HCT116 (cell line): ENCODE results near the gene SAMD14. TPM values are rescaled to one million over a fixed set of nuclear protein-coding genes. Genes with fewer than 3 reads are reported as not detected.

Experiments
- ATAC-seq: fragments of 200-7000 bp; cut with Tn5 transposase; 2 replicates; pipeline ENCODE4 v1.9.1; 2020; ENCODE audit warnings: mild to moderate bottlenecking, moderate library complexity
- BruUV-seq: library from RNA; stranded (reverse); fragments of 400-500 nt; replicated peaks from 2 replicates; lab custom pipeline; 2021; lab: Mats Ljungman, UMichigan
- CTCF ChIA-PET: fragments of 300-600 bp; sonication (Branson Sonifier 250); formaldehyde crosslinking; loops from one replicate; lab custom pipeline; 2021; ENCODE audit warnings: antibody characterized with exemption; lab: Charles Lee
- POLR2A ChIA-PET: fragments of 300-600, 350-600 bp; sonication (Branson Sonifier 250); formaldehyde crosslinking; loops from one replicate; lab custom pipeline; 2021; ENCODE audit warnings: antibody characterized with exemption; lab: Charles Lee
- RAD21 ChIA-PET, 2 experiments: fragments of 300-600 bp; sonication (Branson Sonifier 250); formaldehyde crosslinking; loops; one replicate each; lab custom pipeline; 2023; ENCODE audit warnings: low total read pairs in 2 of 2; ENCODE audit not compliant: uncharacterized antibody in 2 of 2, unreplicated experiment in 2 of 2, low non-redundant PET in 1 of 2; lab: Charles Lee
- DNase-seq: peaks from one replicate; pipeline ENCODE4 v3.0.0-alpha.2; 2010; ENCODE audit warnings: low read depth, low spot score
- H2AFZ ChIP-seq: fragments of 200-600 bp; shearing (Covaris generic), sonication (generic); 2 replicates; pipeline ENCODE4 v1.6.1; 2017; ENCODE audit warnings: low read depth, mixed run types, mixed read lengths, antibody characterized with exemption, low read length; ENCODE audit not compliant: poor library complexity, severe bottlenecking
- H3K27ac ChIP-seq: 2 replicates; pipeline ENCODE4 v1.5.1; 2012; ENCODE audit warnings: low read depth, low read length
- H3K27me3 ChIP-seq: fragments of 200-600 bp; sonication (generic); 2 replicates; pipeline ENCODE4 v1.6.1; 2016; ENCODE audit warnings: mixed run types, low read length, mixed read lengths; ENCODE audit not compliant: insufficient read depth
- H3K36me3 ChIP-seq, 2 experiments: fragments of 200-500 bp in 1 of 2; fragments of 200-600 bp in 1 of 2; sonication (Bioruptor generic) in 1 of 2; sonication (generic) in 1 of 2; 2 replicates each; pipeline versions ENCODE4 v1.5.1 to v1.6.1; 2014 to 2016; ENCODE audit warnings: low read length in 2 of 2, inconsistent platforms in 1 of 2, mixed read lengths in 1 of 2, mixed run types in 1 of 2; ENCODE audit not compliant: insufficient read depth in 2 of 2, control insufficient read depth in 1 of 2
- H3K4me1 ChIP-seq, 2 experiments: fragments of 200-600 bp in 1 of 2; sonication (generic) in 1 of 2; 2 replicates each; pipeline versions ENCODE4 v1.5.1 to v1.6.1; 2012 to 2017; ENCODE audit warnings: low read length in 2 of 2, inconsistent platforms in 1 of 2, mild to moderate bottlenecking in 1 of 2, mixed read lengths in 1 of 2, mixed run types in 1 of 2, moderate library complexity in 1 of 2; ENCODE audit not compliant: insufficient read depth in 2 of 2, control insufficient read depth in 1 of 2
- H3K4me2 ChIP-seq: fragments of 200-600 bp; sonication (generic); 2 replicates; pipeline ENCODE4 v1.6.1; 2017; ENCODE audit warnings: mixed run types, low read length, mixed read lengths
- H3K4me3 ChIP-seq, 2 experiments: fragments of 200-600 bp in 1 of 2; sonication (generic) in 1 of 2; replicated peaks in 1 of 2; 2 replicates each; pipeline ENCODE4 v1.5.1; 2011 to 2016; ENCODE audit warnings: low read length in 2 of 2, control low read depth in 1 of 2, low read depth in 1 of 2, mild to moderate bottlenecking in 1 of 2, mixed read lengths in 1 of 2, mixed run types in 1 of 2
- H3K79me2 ChIP-seq: fragments of 200-600 bp; sonication (generic); 2 replicates; pipeline ENCODE4 v1.6.1; 2017; ENCODE audit warnings: mild to moderate bottlenecking, mixed run types, low read length, moderate library complexity, mixed read lengths; ENCODE audit not compliant: insufficient read depth
- H3K9ac ChIP-seq: fragments of 200-600 bp; sonication (generic); 2 replicates; pipeline ENCODE4 v1.6.1; 2016; ENCODE audit warnings: low read length, mixed read lengths
- H3K9me2 ChIP-seq: fragments of 200-600 bp; sonication (generic), shearing (Covaris generic); 2 replicates; pipeline ENCODE4 v1.6.1; 2017; ENCODE audit warnings: mixed run types, mild to moderate bottlenecking, moderate library complexity; ENCODE audit not compliant: insufficient read depth
- H3K9me3 ChIP-seq, 2 experiments: fragments of 200-500 bp in 1 of 2; fragments of 200-600 bp in 1 of 2; sonication (Bioruptor generic) in 1 of 2; sonication (generic) in 1 of 2; 2 replicates each; pipeline ENCODE4 v1.6.1; 2014 to 2017; ENCODE audit warnings: low read length in 2 of 2, mixed read lengths in 2 of 2, inconsistent platforms in 1 of 2, low read depth in 1 of 2, mild to moderate bottlenecking in 1 of 2, mixed run types in 1 of 2, moderate library complexity in 1 of 2; ENCODE audit not compliant: control insufficient read depth in 1 of 2, insufficient read depth in 1 of 2
- H4K20me1 ChIP-seq: fragments of 200-600 bp; sonication (generic), shearing (Covaris generic); 2 replicates; pipeline ENCODE4 v1.6.1; 2017; ENCODE audit warnings: mixed run types, mild to moderate bottlenecking, moderate library complexity; ENCODE audit not compliant: insufficient read depth
- CBX3 ChIP-seq: IDR thresholded peaks from 2 replicates; pipeline ENCODE4 v1.6.1; 2012; ENCODE audit warnings: low read depth
- CEBPB ChIP-seq: IDR thresholded peaks from 2 replicates; pipeline ENCODE4 v1.6.1; 2012; ENCODE audit warnings: low read depth
- EGR1 ChIP-seq: IDR thresholded peaks from 2 replicates; pipeline ENCODE4 v1.6.1; 2012; ENCODE audit warnings: low read depth
- ELF1 ChIP-seq: IDR thresholded peaks from 2 replicates; pipeline ENCODE4 v1.6.1; 2012; ENCODE audit warnings: low read depth, borderline replicate concordance
- EZH2 ChIP-seq: fragments of 200-600 bp; sonication (generic); IDR thresholded peaks from 2 replicates; pipeline ENCODE4 v1.6.1; 2017; ENCODE audit warnings: antibody characterized with exemption, mixed run types
- EZH2phosphoT487 ChIP-seq: fragments of 200-600 bp; IDR thresholded peaks from 2 replicates; pipeline ENCODE4 v1.6.1; 2018; ENCODE audit warnings: antibody characterized with exemption, borderline replicate concordance
- FOSL1 ChIP-seq: IDR thresholded peaks from 2 replicates; pipeline ENCODE4 v1.6.1; 2012; ENCODE audit warnings: low read depth
- JUND ChIP-seq: IDR thresholded peaks from 2 replicates; pipeline ENCODE4 v1.6.1; 2012
- POLR2A ChIP-seq: IDR thresholded peaks from 2 replicates; pipeline ENCODE4 v1.7.0; 2011; ENCODE audit warnings: borderline replicate concordance; ENCODE audit not compliant: insufficient read depth, insufficient read length; ENCODE audit errors: extremely low read depth
- POLR2AphosphoS5 ChIP-seq: IDR thresholded peaks from 2 replicates; pipeline ENCODE4 v1.6.1; 2011; ENCODE audit warnings: mild to moderate bottlenecking, low read depth, low read length, moderate library complexity
- RAD21 ChIP-seq: IDR thresholded peaks from 2 replicates; pipeline ENCODE4 v1.6.1; 2012; ENCODE audit warnings: low read depth, mild to moderate bottlenecking
- REST ChIP-seq: IDR thresholded peaks from 2 replicates; pipeline ENCODE4 v1.6.1; 2012; ENCODE audit warnings: low read depth
- SIN3A ChIP-seq: IDR thresholded peaks from 2 replicates; pipeline ENCODE4 v1.6.1; 2012; ENCODE audit warnings: low read depth
- SP1 ChIP-seq: IDR thresholded peaks from 2 replicates; pipeline ENCODE4 v1.6.1; 2012; ENCODE audit warnings: low read depth
- SRF ChIP-seq: IDR thresholded peaks from 2 replicates; pipeline ENCODE4 v1.6.1; 2012; ENCODE audit warnings: low read depth
- TCF7L2 ChIP-seq: IDR thresholded peaks from 2 replicates; pipeline ENCODE4 v1.7.0; 2011; ENCODE audit warnings: borderline replicate concordance, inconsistent platforms; ENCODE audit not compliant: insufficient read depth, insufficient read length; ENCODE audit errors: extremely low read depth
- YY1 ChIP-seq: IDR thresholded peaks from 2 replicates; pipeline ENCODE4 v1.6.1; 2011; ENCODE audit warnings: low read length, low read depth, moderate library complexity, mild to moderate bottlenecking; ENCODE audit not compliant: insufficient replicate concordance; ENCODE audit errors: extremely low read depth
- ZBTB33 ChIP-seq: IDR thresholded peaks from 2 replicates; pipeline ENCODE4 v1.6.1; 2011; ENCODE audit warnings: mild to moderate bottlenecking, low read length, moderate library complexity; ENCODE audit not compliant: insufficient replicate concordance; ENCODE audit errors: extremely low read depth
- ZFX ChIP-seq: fragments of 450-650 bp; IDR thresholded peaks from 2 replicates; pipeline ENCODE4 v1.6.1; 2017
- ZNF274 ChIP-seq: fragments of 200-500 bp; sonication (Bioruptor generic); IDR thresholded peaks from 2 replicates; pipeline ENCODE4 v1.6.1; 2014; ENCODE audit warnings: mild to moderate bottlenecking, low read depth, low read length, inconsistent platforms
- intact Hi-C: fragments of 100-400 bp; cut with micrococcal nuclease; formaldehyde crosslinking; loops from 2 replicates; pipeline ENCODE4 v1.10.0; 2022
- total RNA-seq: library from RNA; stranded (reverse); gene quantifications from one replicate; pipeline ENCODE4 v1.2.1, GENCODE V29; 2021; ENCODE audit not compliant: unreplicated experiment
- TF ChIP-seq, protein P1 (sequence below): IDR thresholded peaks from 2 replicates; pipeline ENCODE4 v1.6.1; 2012
- TF ChIP-seq, protein P2 (sequence below): IDR thresholded peaks from 2 replicates; pipeline ENCODE4 v1.6.1; 2012

Gene SAMD14
- total RNA-seq, 1 experiment from 2014 or later, result 1.5 TPM

DNA sequence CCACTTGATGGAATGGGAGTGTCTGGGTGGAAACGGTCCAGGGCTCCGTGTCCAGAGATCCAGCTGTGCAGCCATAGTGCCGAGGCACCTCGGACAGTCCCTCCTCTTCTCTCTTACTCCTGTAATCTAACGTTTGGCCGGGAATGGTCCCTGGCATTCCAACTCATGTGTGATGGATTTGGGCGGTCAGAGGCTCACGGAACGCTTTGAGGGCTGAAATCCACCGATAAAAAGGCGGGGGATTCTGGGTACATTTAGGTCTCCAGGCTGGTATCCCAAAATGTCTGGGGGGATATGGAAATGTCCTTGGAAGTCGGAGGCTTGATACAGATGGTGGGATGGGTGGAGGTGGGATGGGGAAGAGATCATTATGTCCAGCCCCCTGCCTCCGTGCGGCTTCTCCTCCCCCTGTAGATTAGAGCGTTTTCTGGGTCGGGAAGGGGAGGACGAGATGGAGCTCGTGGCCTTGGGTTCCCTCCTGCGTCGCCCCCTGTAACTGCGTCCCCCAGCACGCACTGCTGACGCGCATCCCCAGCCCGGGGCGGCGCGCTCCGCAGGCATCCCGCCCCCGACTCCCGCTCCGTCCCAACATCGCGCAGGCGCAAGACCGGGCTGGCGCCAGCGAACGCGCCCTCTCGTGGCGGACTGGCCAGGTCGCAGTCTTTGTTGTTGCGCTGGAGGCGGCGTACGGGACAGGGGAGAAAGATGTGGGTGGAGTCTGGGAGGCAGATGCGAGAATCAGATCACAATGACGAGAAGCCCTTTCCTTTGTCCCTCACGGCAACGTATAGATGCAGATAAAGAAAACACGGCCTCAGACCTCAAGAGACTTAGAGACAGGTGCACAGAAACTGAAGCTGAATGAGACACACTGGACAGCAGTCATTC is 31.3 kb upstream of the SAMD14 start:
- Histone ChIP-seq H3K36me3 (no peaks in the 10 kb centered on the region), H3K4me3 (peak overlapping the region; percentile 46 to 59), H3K79me2 (no peaks in the 10 kb centered on the region), H3K27me3 (no peaks in the 10 kb centered on the region), H4K20me1 (no peaks in the 10 kb centered on the region), H3K9me2 (no peaks in the 10 kb centered on the region), H3K27ac (no peak overlapping the region; the same call in 1 of the 2 replicates), H3K4me1 (peaks cover 20 to 34% of the 10 kb centered on the region in 2 experiments), H3K9ac (peak overlapping the region; percentile 45), H2AFZ (peak overlapping the region; percentile 76), H3K4me2 (peak overlapping the region; percentile 88), H3K9me3 (no peaks in the 10 kb centered on the region)
- DNase-seq (peak; percentile 86), ATAC-seq (peak; percentile 95)
- CTCF ChIA-PET, result interaction anchor here (0.8 to 2.8 kb wide), 13 partner anchors 9 to 174 kb away, joined by 3 to 31 read pairs (median 4); partner anchors contain the start of gene PPP1R9B
- intact Hi-C loops, result loop anchor here (2.0 kb wide), 1 partner anchor 46 kb away; no protein-coding TSS in a partner anchor
- BruUV-seq, result TSS peak; percentile 64
- RAD21 ChIA-PET, result interaction anchor here (0.6 to 0.8 kb wide), 2 partner anchors 10 kb away, joined by 4 to 6 read pairs; no protein-coding TSS in a partner anchor
- POLR2A ChIA-PET, result interaction anchor here (2.8 kb wide), 1 partner anchor 9 kb away, joined by 22 read pairs; no protein-coding TSS in a partner anchor
- TF ChIP-seq, protein P1, sequence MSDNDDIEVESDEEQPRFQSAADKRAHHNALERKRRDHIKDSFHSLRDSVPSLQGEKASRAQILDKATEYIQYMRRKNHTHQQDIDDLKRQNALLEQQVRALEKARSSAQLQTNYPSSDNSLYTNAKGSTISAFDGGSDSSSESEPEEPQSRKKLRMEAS, result peak; percentile 68; the same call in 1 of the 2 replicates
- TF ChIP-seq SIN3A, result no peak
- TF ChIP-seq ZBTB33, result no peak
- TF ChIP-seq YY1, result peak; percentile 74
- peak; percentile 81 for TF ChIP-seq POLR2A
- no peak for TF ChIP-seq ZFX
- TF ChIP-seq JUND, result no peak
- TF ChIP-seq CBX3, result no peak
- TF ChIP-seq TCF7L2, result peak; percentile 90
- TF ChIP-seq, protein P2, sequence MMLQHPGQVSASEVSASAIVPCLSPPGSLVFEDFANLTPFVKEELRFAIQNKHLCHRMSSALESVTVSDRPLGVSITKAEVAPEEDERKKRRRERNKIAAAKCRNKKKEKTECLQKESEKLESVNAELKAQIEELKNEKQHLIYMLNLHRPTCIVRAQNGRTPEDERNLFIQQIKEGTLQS, result no peak
- no peak for TF ChIP-seq EZH2
- TF ChIP-seq RAD21, result peak; percentile 90
- no peak for TF ChIP-seq SP1
- no peak for TF ChIP-seq EZH2phosphoT487
- TF ChIP-seq ELF1, result no peak
- TF ChIP-seq FOSL1, result no peak
- no peak for TF ChIP-seq ZNF274
- TF ChIP-seq EGR1, result peak; percentile 96
- no peak for TF ChIP-seq CEBPB
- TF ChIP-seq SRF, result no peak
- peak; percentile 86 for TF ChIP-seq POLR2AphosphoS5
- TF ChIP-seq REST, result no peak
